ENCODE data around the gene CLIC3.

The CLIC3 gene

GRCh38 chr9:136949239-136949816, 47.0 kb downstream of the CLIC3 start:
- no peak for DNase-seq

DNA sequence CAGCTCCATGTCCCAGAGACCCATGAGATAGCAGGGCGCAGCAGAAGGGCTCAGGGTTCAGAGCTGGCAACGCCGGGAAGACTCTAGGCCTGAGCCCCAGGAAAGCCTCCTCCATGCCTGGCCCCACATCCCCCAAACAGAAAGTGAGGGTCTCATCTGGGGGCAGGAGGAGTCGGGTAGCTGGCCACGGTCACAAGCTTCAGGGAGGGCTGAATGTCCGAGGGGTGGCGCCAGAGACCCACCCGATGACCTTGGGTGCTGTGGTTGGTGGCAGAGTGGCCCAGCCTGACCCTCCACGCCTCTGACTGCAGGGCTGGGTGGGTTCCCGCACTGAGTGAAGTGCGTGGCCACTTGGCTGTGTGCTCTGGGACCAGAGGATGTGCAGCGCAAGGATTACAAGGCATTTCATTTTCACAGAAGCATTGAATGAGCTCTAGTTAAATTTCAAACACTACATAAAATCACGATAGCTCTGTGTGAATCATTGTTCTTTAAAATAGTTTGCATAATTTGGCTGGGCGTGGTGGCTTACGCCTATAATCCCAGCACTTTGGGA, 48.3 kb downstream of the CLIC3 start:
- DNase-seq = no peak

DNA sequence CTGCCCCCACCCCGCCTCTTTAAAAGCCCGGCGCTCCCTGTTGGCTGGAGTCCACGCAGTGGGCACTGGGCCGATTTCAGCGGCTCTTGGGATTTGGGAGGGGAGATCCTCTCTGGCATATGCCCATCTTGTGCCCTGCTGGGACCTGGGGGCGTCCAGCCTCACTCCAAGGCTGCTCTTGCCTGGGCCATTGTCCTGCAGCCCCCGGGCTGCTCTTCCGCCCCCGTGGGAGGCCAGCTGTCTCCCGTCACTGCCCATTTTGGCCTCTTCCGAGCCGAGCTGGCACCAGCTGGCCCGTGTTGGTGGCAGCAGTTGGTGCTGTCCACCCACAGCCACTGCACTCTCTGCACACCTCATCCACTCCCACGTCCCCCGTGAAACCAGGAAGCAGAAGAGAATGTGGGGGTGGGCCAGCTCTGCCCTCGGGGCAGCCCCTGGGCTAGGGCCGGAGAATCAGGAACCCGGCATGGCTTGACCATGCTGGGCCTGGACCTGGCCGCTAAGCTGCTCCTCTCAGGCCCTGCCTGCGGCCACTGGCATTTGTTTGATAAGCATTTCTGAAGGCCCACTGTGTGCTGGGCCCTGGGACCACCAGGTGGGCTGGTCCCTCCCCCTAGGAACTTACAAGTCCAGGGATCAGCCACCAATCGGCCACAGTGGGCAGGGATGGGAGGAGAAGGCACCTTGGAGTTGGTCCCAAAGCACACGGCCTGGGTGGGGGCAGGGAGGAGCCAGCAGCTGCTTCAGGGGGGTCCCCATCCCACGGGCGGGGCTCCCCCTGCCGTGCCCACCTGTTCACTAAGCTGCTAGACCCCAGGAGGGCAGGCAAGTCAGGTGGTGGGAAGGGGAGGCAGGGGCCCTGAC, 49.1 kb downstream of the CLIC3 start:
- no peak for DNase-seq

- no peak for DNase-seq
These were observed 49.9 kb downstream of the CLIC3 start for GRCh38 chr9:136946228-136947027.

GRCh38 chr9:136945333-136946227, 50.8 kb downstream of the CLIC3 start:
- DNase-seq = no peak

All from activated naive CD4-positive, alpha-beta T cell treated with anti-CD3 and anti-CD28 coated beads, Interleukin-2, amount 50 U/mL, for 16 hours (primary cell).